Measurements from ENCODE around the gene ETFB. TPM values are rescaled to one million over a fixed set of nuclear protein-coding genes. Genes with fewer than 3 reads are reported as not detected.

The ETFB gene
- total and polyA plus RNA-seq, 9 of the 15 experiments (the other 6 are each of a cell fraction or from before 2014, with no cell fraction given), result 18.1 to 143 (median 96.1) TPM

- TF ChIP-seq E2F8 (IDR thresholded peaks at IDR 0.05; ENCODE audit: low read depth, partially characterized antibody), result no peak
- TF ChIP-seq ZC3H11A (IDR thresholded peaks at IDR 0.05; ENCODE audit: low read depth, low read length), result no peak
- TF ChIP-seq ZNF583 (CRISPR knock-in tag; IDR thresholded peaks at IDR 0.05), result no peak
- no peak for TF ChIP-seq LCOR (CRISPR knock-in tag; IDR thresholded peaks at IDR 0.05)
- TF ChIP-seq ZSCAN29 (IDR thresholded peaks at IDR 0.05), result no peak
- TF ChIP-seq, protein P1, sequence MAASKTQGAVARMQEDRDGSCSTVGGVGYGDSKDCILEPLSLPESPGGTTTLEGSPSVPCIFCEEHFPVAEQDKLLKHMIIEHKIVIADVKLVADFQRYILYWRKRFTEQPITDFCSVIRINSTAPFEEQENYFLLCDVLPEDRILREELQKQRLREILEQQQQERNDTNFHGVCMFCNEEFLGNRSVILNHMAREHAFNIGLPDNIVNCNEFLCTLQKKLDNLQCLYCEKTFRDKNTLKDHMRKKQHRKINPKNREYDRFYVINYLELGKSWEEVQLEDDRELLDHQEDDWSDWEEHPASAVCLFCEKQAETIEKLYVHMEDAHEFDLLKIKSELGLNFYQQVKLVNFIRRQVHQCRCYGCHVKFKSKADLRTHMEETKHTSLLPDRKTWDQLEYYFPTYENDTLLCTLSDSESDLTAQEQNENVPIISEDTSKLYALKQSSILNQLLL (CRISPR knock-in tag; IDR thresholded peaks at IDR 0.05; ENCODE audit: borderline replicate concordance), result no peak
- TF ChIP-seq, protein P2, sequence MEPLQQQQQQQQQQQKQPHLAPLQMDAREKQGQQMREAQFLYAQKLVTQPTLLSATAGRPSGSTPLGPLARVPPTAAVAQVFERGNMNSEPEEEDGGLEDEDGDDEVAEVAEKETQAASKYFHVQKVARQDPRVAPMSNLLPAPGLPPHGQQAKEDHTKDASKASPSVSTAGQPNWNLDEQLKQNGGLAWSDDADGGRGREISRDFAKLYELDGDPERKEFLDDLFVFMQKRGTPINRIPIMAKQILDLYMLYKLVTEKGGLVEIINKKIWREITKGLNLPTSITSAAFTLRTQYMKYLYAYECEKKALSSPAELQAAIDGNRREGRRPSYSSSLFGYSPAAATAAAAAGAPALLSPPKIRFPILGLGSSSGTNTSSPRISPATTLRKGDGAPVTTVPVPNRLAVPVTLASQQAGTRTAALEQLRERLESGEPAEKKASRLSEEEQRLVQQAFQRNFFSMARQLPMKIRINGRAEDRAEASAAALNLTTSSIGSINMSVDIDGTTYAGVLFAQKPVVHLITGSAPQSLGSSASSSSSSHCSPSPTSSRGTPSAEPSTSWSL (CRISPR knock-in tag; IDR thresholded peaks at IDR 0.05; ENCODE audit: borderline replicate concordance), result no peak
- no peak for TF ChIP-seq TEAD4 (IDR thresholded peaks at IDR 0.05; ENCODE audit: low read length)
- TF ChIP-seq TEAD4 (CRISPR knock-in tag; IDR thresholded peaks at IDR 0.05; ENCODE audit: borderline replicate concordance), result no peak
- no peak for TF ChIP-seq ARID3A (IDR thresholded peaks at IDR 0.05; ENCODE audit: borderline replicate concordance, low read depth, low read length)
- no peak for TF ChIP-seq HDAC8 (tag; IDR thresholded peaks at IDR 0.05)
- TF ChIP-seq, protein P3, sequence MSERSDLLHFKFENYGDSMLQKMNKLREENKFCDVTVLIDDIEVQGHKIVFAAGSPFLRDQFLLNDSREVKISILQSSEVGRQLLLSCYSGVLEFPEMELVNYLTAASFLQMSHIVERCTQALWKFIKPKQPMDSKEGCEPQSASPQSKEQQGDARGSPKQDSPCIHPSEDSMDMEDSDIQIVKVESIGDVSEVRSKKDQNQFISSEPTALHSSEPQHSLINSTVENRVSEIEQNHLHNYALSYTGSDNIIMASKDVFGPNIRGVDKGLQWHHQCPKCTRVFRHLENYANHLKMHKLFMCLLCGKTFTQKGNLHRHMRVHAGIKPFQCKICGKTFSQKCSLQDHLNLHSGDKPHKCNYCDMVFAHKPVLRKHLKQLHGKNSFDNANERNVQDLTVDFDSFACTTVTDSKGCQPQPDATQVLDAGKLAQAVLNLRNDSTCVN (CRISPR knock-in tag; IDR thresholded peaks at IDR 0.05), result 0 out of 2 replicates have a peak, but pooled peaks have one; percentile 49
These were observed 24.1 kb downstream of the ETFB start, which contains the start of gene VSIG10L (continued) for GRCh38 chr19:51341976-51342580.

All from K562 (cell line).